ENCODE measurements around the gene NOM1.

DNA sequence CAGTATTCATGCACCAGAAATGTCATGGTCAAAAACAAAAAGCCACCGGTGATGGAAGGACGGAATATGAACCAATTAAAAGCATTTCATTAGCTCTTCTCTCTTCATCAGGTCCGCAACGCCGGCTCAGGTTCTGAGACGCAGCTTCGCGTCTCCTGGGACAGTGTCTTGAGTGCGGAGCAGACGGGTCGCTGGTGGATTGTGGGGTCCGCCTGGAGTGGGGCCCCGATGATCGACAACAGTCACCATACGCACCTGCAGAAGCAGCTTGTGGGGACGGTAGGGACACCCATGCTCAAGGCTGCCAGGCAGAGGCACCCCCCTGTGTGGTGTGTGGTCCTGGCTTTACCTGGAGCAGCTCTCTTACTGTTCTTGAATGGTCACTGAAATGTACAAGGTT lies 13.4 kb downstream of the NOM1 start:
- TF ChIP-seq EZH2phosphoT487 (IDR thresholded peaks at IDR 0.05; ENCODE audit: insufficient read depth, low read depth), result no peak
- no peak for TF ChIP-seq EZH2 (IDR thresholded peaks at IDR 0.05; ENCODE audit: insufficient read depth, poor library complexity, severe bottlenecking)
